HG03135 (cell line): ENCODE results near the gene CDK17.
"Not testable (repeated sequence)": the region's sequence is repeated elsewhere in the genome, so short reads cannot be mapped to it uniquely, and the experiment has no call there.

Experiments
- ATAC-seq: cut with Tn5 transposase; IDR thresholded peaks from one replicate; pipeline ENCODE4 v1.9.1; 2021; ENCODE audit warnings: mild to moderate bottlenecking, moderate library complexity; ENCODE audit not compliant: unreplicated experiment

CDK17 gene

GRCh38 chr12:96359328-96359727, 40.9 kb downstream of the CDK17 start:
- no peak for ATAC-seq

DNA sequence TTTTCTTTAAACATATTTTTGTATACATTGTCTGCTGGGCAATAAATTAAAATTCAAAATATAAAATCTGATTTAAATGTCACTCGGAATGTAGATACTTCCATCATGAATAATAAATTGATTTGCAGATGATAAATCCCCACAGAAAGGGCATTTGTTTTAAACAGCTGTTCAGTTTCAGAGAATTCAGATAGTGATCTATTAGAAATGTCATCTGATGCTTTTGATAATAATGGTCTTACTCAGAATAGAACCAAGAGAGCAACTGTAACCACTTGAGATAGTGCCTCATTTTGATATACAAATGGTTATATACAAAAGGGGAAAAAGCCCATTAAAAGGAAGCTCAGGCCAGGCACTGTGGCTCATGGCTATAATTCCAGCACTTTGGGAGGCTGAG, 43.4 kb downstream of the CDK17 start:
- no peak for ATAC-seq

- ATAC-seq: no peak
These were observed 45.2 kb downstream of the CDK17 start for GRCh38 chr12:96354844-96355534.

DNA sequence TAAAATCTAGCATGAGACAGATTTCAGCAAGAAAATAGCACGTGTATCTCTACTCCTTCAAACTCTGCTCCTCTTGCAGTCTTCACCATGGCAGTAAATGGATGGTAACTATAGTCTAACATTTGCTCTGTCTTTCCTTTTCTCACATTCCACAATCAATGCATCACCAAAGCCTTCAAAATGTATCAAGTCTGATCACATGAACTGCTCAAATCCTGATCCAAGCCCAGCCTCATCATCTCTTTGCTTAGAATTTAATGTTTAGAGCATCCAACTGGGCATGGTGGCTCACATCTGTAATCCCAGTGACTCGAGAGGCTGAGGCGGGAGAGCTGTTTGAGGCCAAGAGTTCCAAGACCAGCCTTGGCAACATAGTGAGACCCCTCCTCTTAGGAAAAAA, 45.9 kb downstream of the CDK17 start:
- ATAC-seq: no peak

GRCh38 chr12:96352161-96352835, 47.9 kb downstream of the CDK17 start:
- no peak for ATAC-seq

DNA sequence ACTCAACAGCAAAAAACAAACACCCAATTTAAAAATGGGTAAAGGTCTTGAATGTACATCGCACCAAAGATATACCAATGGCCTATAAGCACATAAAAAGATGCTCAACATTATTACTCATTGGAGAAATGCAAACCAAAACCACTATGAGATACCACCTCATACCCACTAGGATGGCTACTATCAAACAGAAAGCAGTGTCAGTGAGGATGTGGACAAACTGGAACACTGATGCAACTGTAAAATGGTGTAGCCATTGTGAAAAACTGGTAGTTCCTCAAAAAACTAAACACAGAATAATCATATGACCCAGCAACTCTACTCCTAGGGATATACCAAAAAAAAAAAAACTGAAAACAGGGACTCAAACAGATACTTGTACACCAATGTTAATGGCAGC, 49.3 kb downstream of the CDK17 start:
- ATAC-seq: no peak

DNA sequence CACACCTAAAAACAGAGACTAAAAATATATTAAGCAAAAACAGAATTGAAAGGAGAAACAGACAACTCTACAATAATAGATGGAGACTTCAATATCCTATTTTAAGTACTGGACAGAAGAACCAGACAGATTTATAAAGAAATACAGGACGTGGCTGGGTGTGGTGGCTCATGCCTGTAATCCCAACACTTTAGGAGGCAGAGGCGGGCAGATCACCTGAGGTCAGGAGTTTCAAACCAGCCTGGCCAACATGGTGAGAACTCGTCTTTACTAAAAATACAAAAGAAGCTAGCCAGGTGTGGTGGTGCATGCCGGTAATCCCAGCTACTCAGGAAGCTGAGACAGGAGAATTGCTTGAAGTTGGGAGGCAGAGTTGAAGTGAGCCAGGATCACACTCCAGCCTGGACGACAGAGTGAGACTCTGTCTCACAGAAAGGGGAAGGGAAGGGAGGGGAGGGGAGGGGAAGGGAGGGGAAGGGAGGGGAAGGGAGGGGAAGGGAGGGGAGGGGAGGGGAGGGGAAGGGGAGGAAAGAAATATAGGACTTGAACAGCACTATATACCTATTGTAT, 53.0 kb downstream of the CDK17 start:
- no peak for ATAC-seq

- ATAC-seq: not testable (repeated sequence)
These were observed 53.5 kb downstream of the CDK17 start for GRCh38 chr12:96346716-96347115.

GRCh38 chr12:96344124-96344695, 56.0 kb downstream of the CDK17 start:
- ATAC-seq: no peak

DNA sequence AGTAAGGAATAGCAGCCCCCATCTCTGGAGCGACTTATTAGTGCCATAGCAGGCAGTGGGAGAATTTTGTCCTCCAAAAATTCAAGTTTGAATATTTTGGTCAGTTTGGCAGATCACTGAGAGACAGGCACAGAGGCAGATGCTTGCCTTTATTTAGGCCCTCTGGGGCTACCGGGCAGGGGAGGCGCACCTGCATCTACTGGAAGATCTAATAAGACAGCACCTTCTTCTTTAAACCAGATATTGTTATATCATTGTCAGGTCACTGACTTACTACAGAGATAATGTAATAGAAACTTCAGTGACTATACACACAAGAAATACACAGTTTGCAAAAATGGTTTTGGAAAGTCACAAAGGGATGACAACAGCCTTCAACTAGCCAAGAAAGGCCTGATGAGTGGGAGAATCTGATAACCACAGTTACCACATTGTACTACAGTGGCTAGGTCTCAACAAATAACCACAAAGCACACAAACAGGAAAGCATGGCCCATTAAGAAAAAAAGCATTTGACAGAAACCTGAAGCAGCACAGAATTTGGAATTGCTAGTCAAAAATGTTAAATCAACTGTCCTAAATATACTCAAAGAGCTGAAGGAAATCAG, 56.8 kb downstream of the CDK17 start:
- ATAC-seq: peak; percentile 64

DNA sequence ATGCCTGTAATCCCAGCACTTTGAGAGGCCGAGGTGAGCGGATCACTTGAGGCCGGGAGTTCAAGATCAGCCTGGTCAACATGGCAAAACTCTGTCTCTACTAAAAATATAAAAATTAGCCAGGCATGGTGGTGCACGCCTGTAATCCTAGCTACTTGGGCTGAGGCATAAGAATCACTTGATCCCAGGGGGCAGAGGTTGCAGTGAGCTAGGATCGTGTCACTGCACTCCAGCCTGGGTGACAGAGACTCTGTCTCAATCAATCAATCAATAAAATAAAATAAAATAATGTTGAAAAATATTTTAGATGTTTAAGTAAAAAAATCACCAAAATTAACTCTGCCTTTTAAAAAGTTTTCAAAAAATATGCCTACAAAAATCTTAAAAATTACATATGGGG, 60.6 kb downstream of the CDK17 start:
- ATAC-seq: not testable (repeated sequence)

- no peak for ATAC-seq
These were observed 61.3 kb downstream of the CDK17 start for GRCh38 chr12:96338852-96339471.

DNA sequence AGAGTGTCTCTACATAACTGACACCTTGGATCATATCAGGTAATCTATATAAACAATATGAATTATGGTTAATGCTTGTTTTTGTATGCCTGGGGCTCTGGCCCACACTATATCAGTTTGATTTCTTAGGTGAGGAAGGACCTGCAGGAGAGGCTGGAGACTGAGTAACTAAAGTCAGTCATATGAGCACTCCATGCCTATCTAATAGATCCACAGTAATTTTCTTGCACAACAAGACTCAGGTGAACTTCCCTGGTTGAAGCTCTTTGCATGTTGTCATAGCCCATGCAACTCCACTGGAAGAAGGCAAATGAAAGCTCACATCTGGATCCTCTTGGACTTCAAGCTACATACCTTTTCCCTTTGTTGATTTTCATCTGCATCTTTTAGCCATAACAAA, 62.3 kb downstream of the CDK17 start:
- ATAC-seq: no peak

DNA sequence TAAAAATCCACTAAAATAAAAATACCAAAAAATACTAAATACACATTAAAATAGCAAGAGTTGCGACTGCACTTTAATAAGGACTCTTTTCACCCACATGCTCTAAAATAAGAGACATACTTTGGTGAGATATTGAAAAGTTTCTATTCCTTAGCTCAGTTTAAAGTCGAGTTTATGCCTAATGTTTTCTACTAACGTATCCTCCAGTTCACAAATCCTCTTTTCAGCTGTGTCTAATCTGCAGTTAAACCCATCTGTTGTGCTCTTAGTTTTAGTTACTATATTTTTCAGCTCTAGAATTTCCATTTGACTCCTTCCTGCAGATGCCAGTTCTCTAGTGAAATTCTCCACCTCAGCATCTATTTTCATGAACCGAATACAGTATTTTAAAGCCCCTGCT, 63.8 kb downstream of the CDK17 start:
- no peak for ATAC-seq

- ATAC-seq: peak; percentile 67
These were observed 65.0 kb downstream of the CDK17 start for GRCh38 chr12:96335270-96335669.

DNA sequence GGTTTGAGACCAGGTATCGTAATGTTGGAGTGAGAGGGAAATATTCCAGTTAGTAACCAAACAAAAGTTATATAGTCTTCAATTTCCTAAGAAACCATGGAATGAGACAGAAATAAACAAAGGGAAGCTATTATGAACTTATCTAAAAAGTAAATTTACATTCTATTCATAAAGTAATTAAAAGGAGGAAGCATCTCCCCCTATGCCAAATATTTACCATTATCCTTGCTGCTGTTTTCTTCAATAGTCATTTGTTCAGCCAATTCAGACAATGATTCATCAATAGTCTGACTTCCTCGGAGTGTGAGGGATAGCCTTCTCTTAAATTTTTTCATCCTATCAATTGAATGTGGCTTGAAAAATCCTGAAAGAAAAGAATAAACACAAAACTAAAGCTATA, 65.7 kb downstream of the CDK17 start:
- no peak for ATAC-seq

DNA sequence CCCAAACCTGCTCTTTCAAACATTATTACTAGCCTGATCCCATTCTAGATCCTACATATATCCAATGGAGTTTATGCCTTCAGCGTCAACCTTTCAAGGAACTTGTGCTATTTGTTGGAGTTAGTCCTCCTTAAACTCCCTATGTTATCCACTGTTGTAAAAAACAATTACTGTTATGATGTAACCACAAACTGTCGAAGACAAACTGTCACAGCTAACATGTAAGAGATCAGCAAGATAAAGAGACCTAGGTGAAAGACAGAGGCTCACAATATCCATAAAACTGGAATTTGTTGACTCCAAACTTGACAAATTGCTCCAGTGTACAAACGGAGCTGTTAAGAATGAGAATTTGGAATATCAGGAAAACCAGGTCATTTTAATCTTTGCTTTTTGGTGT, 70.7 kb downstream of the CDK17 start:
- ATAC-seq: no peak

- ATAC-seq: no peak
These were observed 71.2 kb downstream of the CDK17 start for GRCh38 chr12:96329018-96329417.

- ATAC-seq: peak; percentile 24
These were observed 72.3 kb downstream of the CDK17 start for GRCh38 chr12:96327889-96328288.

- peak; percentile 87 for ATAC-seq
These were observed 72.9 kb downstream of the CDK17 start for GRCh38 chr12:96327346-96327745.

DNA sequence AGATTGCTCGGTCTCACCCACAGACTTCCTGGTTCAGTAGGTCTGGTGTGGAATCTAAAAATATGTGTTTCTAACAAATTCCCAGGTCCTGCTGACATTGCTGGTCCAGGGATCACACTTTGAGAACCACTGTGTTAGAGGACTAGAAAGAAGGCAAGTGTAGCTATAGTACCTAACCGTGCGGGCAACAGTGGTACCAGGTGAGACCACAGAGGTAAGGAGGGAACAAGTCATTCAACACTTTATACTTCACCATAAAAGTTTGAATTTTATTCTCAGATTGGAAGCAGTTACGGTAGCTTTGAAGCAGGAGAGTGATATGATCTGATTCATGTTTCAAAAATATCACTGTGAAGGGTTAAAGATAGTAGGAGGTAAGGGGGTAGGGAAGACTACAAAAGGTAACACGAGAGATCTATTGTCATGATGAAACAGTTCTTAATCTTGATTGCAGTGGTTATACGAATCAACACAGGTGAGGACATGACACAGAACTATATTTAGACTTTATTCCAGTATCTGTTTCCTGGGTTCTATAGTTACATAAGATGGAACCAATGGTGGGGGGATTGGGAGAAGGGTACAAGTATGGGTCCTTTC, 73.5 kb downstream of the CDK17 start:
- ATAC-seq: no peak
